H9 (cell line): ENCODE data around the gene KCNIP4. TPM values are rescaled to one million over a fixed set of nuclear protein-coding genes. Genes with fewer than 3 reads are reported as not detected.

Experiments used
- DNase-seq: peaks from one replicate; pipeline ENCODE4 v3.0.0-alpha.2; 2017
- H2AFZ ChIP-seq: one replicate; pipeline ENCODE4 v1.6.1; 2013; ENCODE audit warnings: mild to moderate bottlenecking, low read length, control low read depth, moderate library complexity
- H2AK5ac ChIP-seq: 2 replicates; pipeline ENCODE4 v1.6.1; 2013; ENCODE audit warnings: low read length, control low read depth, mixed read lengths; ENCODE audit not compliant: insufficient read length
- H2BK120ac ChIP-seq: one replicate; pipeline ENCODE4 v1.6.1; 2013; ENCODE audit warnings: low read depth, mild to moderate bottlenecking, low read length, control low read depth, inconsistent platforms; ENCODE audit not compliant: poor library complexity, severe bottlenecking
- H2BK12ac ChIP-seq: 2 replicates; pipeline ENCODE4 v1.6.1; 2013; ENCODE audit warnings: low read length, control low read depth, mixed read lengths, low read depth; ENCODE audit not compliant: insufficient read length
- H2BK15ac ChIP-seq: 2 replicates; pipeline ENCODE4 v1.6.1; 2013; ENCODE audit warnings: low read depth, low read length, control low read depth
- H2BK20ac ChIP-seq: one replicate; pipeline ENCODE4 v1.6.1; 2013; ENCODE audit warnings: low read depth, mild to moderate bottlenecking, low read length, control low read depth, inconsistent platforms; ENCODE audit not compliant: poor library complexity, severe bottlenecking
- H2BK5ac ChIP-seq: 2 replicates; pipeline ENCODE4 v1.6.1; 2013; ENCODE audit warnings: low read length, control low read depth, mixed read lengths; ENCODE audit not compliant: insufficient read length
- H3K14ac ChIP-seq: 2 replicates; pipeline ENCODE4 v1.6.1; 2013; ENCODE audit warnings: low read length, control low read depth; ENCODE audit not compliant: insufficient read depth
- H3K18ac ChIP-seq: 2 replicates; pipeline ENCODE4 v1.6.1; 2013; ENCODE audit warnings: low read depth, mild to moderate bottlenecking, mixed read lengths, low read length, control low read depth; ENCODE audit not compliant: insufficient read length
- H3K23ac ChIP-seq: 2 replicates; pipeline ENCODE4 v1.6.1; 2013; ENCODE audit warnings: low read length, control low read depth, mixed read lengths, low read depth; ENCODE audit not compliant: insufficient read length
- H3K23me2 ChIP-seq: 2 replicates; pipeline ENCODE4 v1.6.1; 2013; ENCODE audit warnings: low read depth, mild to moderate bottlenecking, mixed read lengths, low read length, control low read depth; ENCODE audit not compliant: insufficient read length, poor library complexity, severe bottlenecking
- H3K27ac ChIP-seq: 2 replicates; pipeline ENCODE4 v1.5.1; 2013; ENCODE audit warnings: low read length, control low read depth, mixed read lengths, low read depth; ENCODE audit not compliant: insufficient read length
- H3K27me3 ChIP-seq: 2 replicates; pipeline ENCODE4 v1.6.1; 2013; ENCODE audit warnings: low read length, control low read depth, inconsistent platforms; ENCODE audit not compliant: insufficient read depth
- H3K4ac ChIP-seq: 2 replicates; pipeline ENCODE4 v1.6.1; 2013; ENCODE audit warnings: low read depth, mild to moderate bottlenecking, control low read depth, inconsistent platforms, low read length, moderate library complexity
- H3K4me1 ChIP-seq: 2 replicates; pipeline ENCODE4 v1.6.1; 2013; ENCODE audit warnings: low read length, control low read depth, inconsistent platforms; ENCODE audit not compliant: insufficient read depth
- H3K4me2 ChIP-seq: 2 replicates; pipeline ENCODE4 v1.6.1; 2013; ENCODE audit warnings: low read length, control low read depth, mixed read lengths; ENCODE audit not compliant: insufficient read length, insufficient read depth
- H3K56ac ChIP-seq: 2 replicates; pipeline ENCODE4 v1.6.1; 2013; ENCODE audit warnings: low read depth, mild to moderate bottlenecking, mixed read lengths, low read length, control low read depth; ENCODE audit not compliant: insufficient read length
- H3K79me1 ChIP-seq: 2 replicates; pipeline ENCODE4 v1.6.1; 2013; ENCODE audit warnings: low read depth, mild to moderate bottlenecking, moderate library complexity, low read length, control low read depth, inconsistent platforms; ENCODE audit not compliant: insufficient read depth, poor library complexity, severe bottlenecking
- H3K79me2 ChIP-seq: 2 replicates; pipeline ENCODE4 v1.6.1; 2013; ENCODE audit warnings: low read length, control low read depth, inconsistent platforms; ENCODE audit not compliant: insufficient read depth
- H3K9ac ChIP-seq: 2 replicates; pipeline ENCODE4 v1.6.1; 2013; ENCODE audit warnings: low read length, control low read depth, mixed read lengths; ENCODE audit not compliant: insufficient read length; ENCODE audit errors: extremely low read depth
- H3K9me3 ChIP-seq: one replicate; pipeline ENCODE4 v1.6.1; 2013; ENCODE audit warnings: low read depth, low read length, inconsistent platforms; ENCODE audit not compliant: control insufficient read depth
- H3T11ph ChIP-seq: one replicate; pipeline ENCODE4 v1.6.1; 2013; ENCODE audit warnings: mild to moderate bottlenecking, low read length, control low read depth, inconsistent platforms
- H4K20me1 ChIP-seq: one replicate; pipeline ENCODE4 v1.6.1; 2013; ENCODE audit not compliant: control insufficient read depth, insufficient read length, insufficient read depth
- H4K5ac ChIP-seq: 2 replicates; pipeline ENCODE4 v1.6.1; 2013; ENCODE audit warnings: low read depth, mild to moderate bottlenecking, mixed read lengths, low read length, control low read depth; ENCODE audit not compliant: insufficient read length
- H4K8ac ChIP-seq: replicated peaks from 2 replicates; pipeline ENCODE4 v1.6.1; 2013; ENCODE audit warnings: low read length, control low read depth, mixed read lengths, low read depth; ENCODE audit not compliant: insufficient read length
- H4K91ac ChIP-seq: 2 replicates; pipeline ENCODE4 v1.6.1; 2013; ENCODE audit warnings: low read depth, mild to moderate bottlenecking, moderate library complexity, mixed read lengths, low read length, control low read depth; ENCODE audit not compliant: insufficient read length
- H3K27ac Mint-ChIP-seq, 3 experiments: 2 replicates in 2 of 3; 3 replicates in 1 of 3; pipeline ENCODE4 v1.8.0; 2020 to 2021; ENCODE audit warnings: mixed read lengths in 3 of 3, mild to moderate bottlenecking in 1 of 3, moderate library complexity in 1 of 3
- H3K27me3 Mint-ChIP-seq: 2 replicates; pipeline ENCODE4 v1.8.0; 2021; ENCODE audit warnings: low read depth, mild to moderate bottlenecking, moderate library complexity, mixed read lengths
- H3K36me3 Mint-ChIP-seq, 3 experiments: 2 replicates in 2 of 3; 3 replicates in 1 of 3; pipeline ENCODE4 v1.8.0; 2020 to 2021; ENCODE audit warnings: low read depth in 3 of 3, mixed read lengths in 3 of 3; ENCODE audit not compliant: insufficient read depth in 1 of 3
- H3K4me1 Mint-ChIP-seq, 2 experiments: 2 replicates each; pipeline ENCODE4 v1.8.0; 2020; ENCODE audit warnings: mixed read lengths in 2 of 2
- H3K4me3 Mint-ChIP-seq, 2 experiments: 2 replicates in 1 of 2; 3 replicates in 1 of 2; pipeline ENCODE4 v1.8.0; 2020 to 2021; ENCODE audit warnings: mild to moderate bottlenecking in 2 of 2, mixed read lengths in 2 of 2, moderate library complexity in 1 of 2
- H3K9me3 Mint-ChIP-seq, 2 experiments: 2 replicates in 1 of 2; 3 replicates in 1 of 2; pipeline ENCODE4 v1.8.0; 2020; ENCODE audit warnings: mild to moderate bottlenecking in 2 of 2, mixed read lengths in 2 of 2, moderate library complexity in 1 of 2
- WGBS: extraction: QIAGEN DNeasy Blood & Tissue Kit; methylation state at CpG from one replicate; pipeline ENCODE4 v1.1.7; 2013; ENCODE audit warnings: missing lambda C conversion rate, low lambda C conversion rate, mixed read lengths; ENCODE audit not compliant: insufficient read length; ENCODE audit errors: extremely low coverage; 5-methylcytosine and 5-hydroxymethylcytosine counted together
- total RNA-seq: library from RNA; stranded (reverse); gene quantifications from 2 replicates; pipeline ENCODE4 v1.2.1, GENCODE V29; 2021
- TF ChIP-seq, protein P1 (sequence below): fragments of 200-600 bp; sonication (generic); conservative IDR thresholded peaks from 3 replicates; pipeline ENCODE4 v1.8.0; 2021; ENCODE audit warnings: antibody characterized with exemption, mild to moderate bottlenecking

KCNIP4 gene
- total RNA-seq, 1 experiment from 2014 or later = not detected

DNA sequence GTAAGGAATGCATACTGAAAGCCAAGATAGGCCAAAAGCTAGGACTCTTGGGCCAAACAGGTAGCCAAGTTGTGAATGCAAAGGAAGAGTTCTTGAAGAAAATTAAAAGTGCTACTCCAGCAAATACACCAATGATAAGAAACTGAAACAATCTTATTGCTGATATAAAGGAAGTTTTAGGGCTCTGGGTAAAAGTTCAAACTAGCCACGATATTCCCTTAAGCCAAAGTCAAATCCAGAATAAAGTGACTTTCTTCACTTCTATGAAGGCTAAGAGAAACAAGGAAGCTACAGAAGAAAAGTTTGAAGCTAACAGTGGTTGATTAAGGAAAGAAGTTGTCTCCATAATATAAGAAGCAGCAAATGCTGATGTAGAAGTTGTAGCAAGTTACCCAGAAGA, 850.7 kb downstream of the KCNIP4 start:
- H3K27me3 ChIP-seq = no peaks in the 10 kb centered on the region
- H3K4me1 ChIP-seq = no peaks in the 10 kb centered on the region
- TF ChIP-seq, protein P1, sequence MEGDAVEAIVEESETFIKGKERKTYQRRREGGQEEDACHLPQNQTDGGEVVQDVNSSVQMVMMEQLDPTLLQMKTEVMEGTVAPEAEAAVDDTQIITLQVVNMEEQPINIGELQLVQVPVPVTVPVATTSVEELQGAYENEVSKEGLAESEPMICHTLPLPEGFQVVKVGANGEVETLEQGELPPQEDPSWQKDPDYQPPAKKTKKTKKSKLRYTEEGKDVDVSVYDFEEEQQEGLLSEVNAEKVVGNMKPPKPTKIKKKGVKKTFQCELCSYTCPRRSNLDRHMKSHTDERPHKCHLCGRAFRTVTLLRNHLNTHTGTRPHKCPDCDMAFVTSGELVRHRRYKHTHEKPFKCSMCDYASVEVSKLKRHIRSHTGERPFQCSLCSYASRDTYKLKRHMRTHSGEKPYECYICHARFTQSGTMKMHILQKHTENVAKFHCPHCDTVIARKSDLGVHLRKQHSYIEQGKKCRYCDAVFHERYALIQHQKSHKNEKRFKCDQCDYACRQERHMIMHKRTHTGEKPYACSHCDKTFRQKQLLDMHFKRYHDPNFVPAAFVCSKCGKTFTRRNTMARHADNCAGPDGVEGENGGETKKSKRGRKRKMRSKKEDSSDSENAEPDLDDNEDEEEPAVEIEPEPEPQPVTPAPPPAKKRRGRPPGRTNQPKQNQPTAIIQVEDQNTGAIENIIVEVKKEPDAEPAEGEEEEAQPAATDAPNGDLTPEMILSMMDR = no peak
- H2BK5ac ChIP-seq = no peak overlapping the region
- no peak overlapping the region for H2BK120ac ChIP-seq
- H3K27ac Mint-ChIP-seq = no peak overlapping the region
- no peak overlapping the region for H3T11ph ChIP-seq
- no peaks in the 10 kb centered on the region for H3K23me2 ChIP-seq
- H3K79me2 ChIP-seq = no peaks in the 10 kb centered on the region
- no peak overlapping the region for H3K23ac ChIP-seq
- no peaks in the 10 kb centered on the region for H3K79me1 ChIP-seq
- H3K36me3 Mint-ChIP-seq = no peaks in the 10 kb centered on the region
- no peaks in the 10 kb centered on the region; a peak in 1 of 5 replicates for H3K9me3 Mint-ChIP-seq
- no CpG with 5 or more reads among the region's 1 CpG for WGBS
- H3K14ac ChIP-seq = no peak overlapping the region
- H2BK20ac ChIP-seq = no peak overlapping the region
- H4K5ac ChIP-seq = no peak overlapping the region
- H2BK12ac ChIP-seq = no peak overlapping the region
- H3K4me2 ChIP-seq = no peak overlapping the region
- H2BK15ac ChIP-seq = no peak overlapping the region
- no peak overlapping the region for H3K18ac ChIP-seq
- H3K4me1 Mint-ChIP-seq = no peaks in the 10 kb centered on the region
- no peak overlapping the region for H3K56ac ChIP-seq
- DNase-seq = no peak
- no peaks in the 10 kb centered on the region for H3K27me3 Mint-ChIP-seq
- H3K4me3 Mint-ChIP-seq = no peak overlapping the region
- H4K20me1 ChIP-seq = no peaks in the 10 kb centered on the region
- no peak overlapping the region for H3K9ac ChIP-seq
- no peak overlapping the region for H4K91ac ChIP-seq
- no peak overlapping the region for H3K27ac ChIP-seq
- H2AFZ ChIP-seq = no peak overlapping the region
- H2AK5ac ChIP-seq = no peak overlapping the region
- no peak overlapping the region for H3K4ac ChIP-seq
- no peaks in the 10 kb centered on the region for H3K9me3 ChIP-seq
- no peak overlapping the region for H4K8ac ChIP-seq
